ENCODE results near the gene TECPR2.

- TF ChIP-seq, protein P1, sequence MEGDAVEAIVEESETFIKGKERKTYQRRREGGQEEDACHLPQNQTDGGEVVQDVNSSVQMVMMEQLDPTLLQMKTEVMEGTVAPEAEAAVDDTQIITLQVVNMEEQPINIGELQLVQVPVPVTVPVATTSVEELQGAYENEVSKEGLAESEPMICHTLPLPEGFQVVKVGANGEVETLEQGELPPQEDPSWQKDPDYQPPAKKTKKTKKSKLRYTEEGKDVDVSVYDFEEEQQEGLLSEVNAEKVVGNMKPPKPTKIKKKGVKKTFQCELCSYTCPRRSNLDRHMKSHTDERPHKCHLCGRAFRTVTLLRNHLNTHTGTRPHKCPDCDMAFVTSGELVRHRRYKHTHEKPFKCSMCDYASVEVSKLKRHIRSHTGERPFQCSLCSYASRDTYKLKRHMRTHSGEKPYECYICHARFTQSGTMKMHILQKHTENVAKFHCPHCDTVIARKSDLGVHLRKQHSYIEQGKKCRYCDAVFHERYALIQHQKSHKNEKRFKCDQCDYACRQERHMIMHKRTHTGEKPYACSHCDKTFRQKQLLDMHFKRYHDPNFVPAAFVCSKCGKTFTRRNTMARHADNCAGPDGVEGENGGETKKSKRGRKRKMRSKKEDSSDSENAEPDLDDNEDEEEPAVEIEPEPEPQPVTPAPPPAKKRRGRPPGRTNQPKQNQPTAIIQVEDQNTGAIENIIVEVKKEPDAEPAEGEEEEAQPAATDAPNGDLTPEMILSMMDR (IDR thresholded peaks at IDR 0.05; ENCODE audit: low read depth, low read length, poor library complexity, severe bottlenecking), result peak; percentile 98
- no peak for TF ChIP-seq EZH2phosphoT487 (IDR thresholded peaks at IDR 0.05; ENCODE audit: borderline replicate concordance, low read length)
Observed at GRCh38 chr14:102524451-102525218, 161.9 kb downstream of the TECPR2 start.

All from DOHH2 (cell line).